Measurements from ENCODE around the gene SPATA6L. TPM values are rescaled to one million over a fixed set of nuclear protein-coding genes. Genes with fewer than 3 reads are reported as not detected.

Gene SPATA6L
- total and polyA plus RNA-seq, 9 of the 15 experiments (the other 6 are each of a cell fraction or from before 2014, with no cell fraction given): 0.03 to 1.00 (median 0.08) TPM; not detected in 4

DNA sequence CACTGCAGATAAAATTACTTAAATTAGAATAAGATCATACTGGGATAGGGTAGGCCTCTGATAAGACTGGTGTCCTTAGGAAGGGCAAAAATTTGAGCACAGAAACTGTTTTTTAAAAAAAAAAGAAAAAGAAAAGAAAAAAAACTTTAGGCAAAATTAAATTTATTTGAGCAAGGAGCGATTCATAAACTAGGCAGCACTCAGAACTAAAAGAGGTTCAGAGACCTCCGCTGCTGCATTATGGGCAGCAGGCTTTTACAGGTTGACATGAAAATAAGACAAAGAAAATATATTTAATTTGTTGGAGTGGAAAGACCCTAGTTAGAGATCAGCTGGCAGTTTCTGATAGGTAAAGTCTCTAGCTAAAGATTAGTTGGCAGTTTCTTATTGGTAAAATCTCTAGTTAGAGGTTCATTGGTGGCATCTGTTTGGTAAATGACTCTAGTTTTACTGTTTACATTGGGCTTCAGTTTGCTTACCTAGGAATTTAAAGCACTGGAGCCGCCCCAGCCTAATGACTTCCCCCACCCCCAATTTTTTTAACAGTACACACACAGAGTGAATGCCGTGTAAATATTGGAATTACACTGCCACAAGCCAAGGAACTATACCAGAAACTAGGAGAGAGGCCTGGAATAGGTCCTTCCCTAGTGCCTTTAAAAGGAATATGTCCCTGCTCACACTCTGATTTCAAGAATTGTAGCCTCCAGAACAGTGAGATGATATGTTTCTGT, 8.7 kb downstream of the SPATA6L start:
- H3K4me2 ChIP-seq (ENCODE audit: insufficient read depth, low read length): no peak overlapping the region
- no peak overlapping the region for H3K9ac ChIP-seq (ENCODE audit: insufficient read depth in 1 of 2, low read depth in 2 of 2, low read length in 2 of 2)
- H3K27me3 ChIP-seq (ENCODE audit: control insufficient read depth in 2 of 2, insufficient read depth in 2 of 2, low read length in 2 of 2): peaks cover 0 to 9% of the 10 kb centered on the region in 2 experiments; a peak in 3 of 5 replicates
- ChIA-PET CTCF (ENCODE audit: low intra/inter-chr PET ratio) (no interaction called here), POLR2A (no interaction called here)
- H3K27ac ChIP-seq (ENCODE audit: extremely low read depth, low read depth, low read length): no peak overlapping the region
- no peak overlapping the region for H2AFZ ChIP-seq (ENCODE audit: low read depth, low read length)
- DNase-seq (ENCODE audit: extremely low read depth in 1 of 4, low spot score in 3 of 4) (no peak), ATAC-seq (no peak), FAIRE-seq (no peak)
- no TSS peak for BruUV-seq (replicated peaks)
- peaks cover 0 to 5% of the 10 kb centered on the region in 2 experiments; a peak in 3 of 5 replicates for H3K4me1 ChIP-seq (replicated peaks in 1 of 2; ENCODE audit: control insufficient read depth in 2 of 2, insufficient read depth in 2 of 2, low read length in 2 of 2)
- intact Hi-C loops (cut with micrococcal nuclease): no loop called here
- no peaks in the 10 kb centered on the region for H3K36me3 ChIP-seq (ENCODE audit: control insufficient read depth, insufficient read depth, low read length)
- no peaks in the 10 kb centered on the region for H3K9me1 ChIP-seq (ENCODE audit: control insufficient read depth, insufficient read depth, low read length)
- TF ChIP-seq, protein P1, sequence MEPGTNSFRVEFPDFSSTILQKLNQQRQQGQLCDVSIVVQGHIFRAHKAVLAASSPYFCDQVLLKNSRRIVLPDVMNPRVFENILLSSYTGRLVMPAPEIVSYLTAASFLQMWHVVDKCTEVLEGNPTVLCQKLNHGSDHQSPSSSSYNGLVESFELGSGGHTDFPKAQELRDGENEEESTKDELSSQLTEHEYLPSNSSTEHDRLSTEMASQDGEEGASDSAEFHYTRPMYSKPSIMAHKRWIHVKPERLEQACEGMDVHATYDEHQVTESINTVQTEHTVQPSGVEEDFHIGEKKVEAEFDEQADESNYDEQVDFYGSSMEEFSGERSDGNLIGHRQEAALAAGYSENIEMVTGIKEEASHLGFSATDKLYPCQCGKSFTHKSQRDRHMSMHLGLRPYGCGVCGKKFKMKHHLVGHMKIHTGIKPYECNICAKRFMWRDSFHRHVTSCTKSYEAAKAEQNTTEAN (CRISPR knock-in tag; IDR thresholded peaks at IDR 0.05): no peak
- TF ChIP-seq ZFPM2 (CRISPR knock-in tag; IDR thresholded peaks at IDR 0.05): no peak
- TF ChIP-seq ZNF644 (tag; IDR thresholded peaks at IDR 0.05; ENCODE audit: low read depth): no peak
- TF ChIP-seq, protein P2, sequence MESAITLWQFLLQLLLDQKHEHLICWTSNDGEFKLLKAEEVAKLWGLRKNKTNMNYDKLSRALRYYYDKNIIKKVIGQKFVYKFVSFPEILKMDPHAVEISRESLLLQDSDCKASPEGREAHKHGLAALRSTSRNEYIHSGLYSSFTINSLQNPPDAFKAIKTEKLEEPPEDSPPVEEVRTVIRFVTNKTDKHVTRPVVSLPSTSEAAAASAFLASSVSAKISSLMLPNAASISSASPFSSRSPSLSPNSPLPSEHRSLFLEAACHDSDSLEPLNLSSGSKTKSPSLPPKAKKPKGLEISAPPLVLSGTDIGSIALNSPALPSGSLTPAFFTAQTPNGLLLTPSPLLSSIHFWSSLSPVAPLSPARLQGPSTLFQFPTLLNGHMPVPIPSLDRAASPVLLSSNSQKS (CRISPR knock-in tag; IDR thresholded peaks at IDR 0.05): no peak
- TF ChIP-seq, protein P3, sequence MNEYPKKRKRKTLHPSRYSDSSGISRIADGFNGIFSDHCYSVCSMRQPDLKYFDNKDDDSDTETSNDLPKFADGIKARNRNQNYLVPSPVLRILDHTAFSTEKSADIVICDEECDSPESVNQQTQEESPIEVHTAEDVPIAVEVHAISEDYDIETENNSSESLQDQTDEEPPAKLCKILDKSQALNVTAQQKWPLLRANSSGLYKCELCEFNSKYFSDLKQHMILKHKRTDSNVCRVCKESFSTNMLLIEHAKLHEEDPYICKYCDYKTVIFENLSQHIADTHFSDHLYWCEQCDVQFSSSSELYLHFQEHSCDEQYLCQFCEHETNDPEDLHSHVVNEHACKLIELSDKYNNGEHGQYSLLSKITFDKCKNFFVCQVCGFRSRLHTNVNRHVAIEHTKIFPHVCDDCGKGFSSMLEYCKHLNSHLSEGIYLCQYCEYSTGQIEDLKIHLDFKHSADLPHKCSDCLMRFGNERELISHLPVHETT (CRISPR knock-in tag; conservative IDR thresholded peaks at IDR 0.05 in 1 of 2, IDR thresholded peaks at IDR 0.05 in 1 of 2): no peak
- TF ChIP-seq GTF2E2 (tag; IDR thresholded peaks at IDR 0.05): no peak
- no peak for TF ChIP-seq CHD4 (IDR thresholded peaks at IDR 0.05; ENCODE audit: insufficient read depth, insufficient replicate concordance, low read depth, low read length, poor library complexity, severe bottlenecking)
- TF ChIP-seq ZNF121 (CRISPR knock-in tag; conservative IDR thresholded peaks at IDR 0.05): no peak
- no peak for TF ChIP-seq ZNF79 (CRISPR knock-in tag; IDR thresholded peaks at IDR 0.05; ENCODE audit: low read depth)
- TF ChIP-seq, protein P4, sequence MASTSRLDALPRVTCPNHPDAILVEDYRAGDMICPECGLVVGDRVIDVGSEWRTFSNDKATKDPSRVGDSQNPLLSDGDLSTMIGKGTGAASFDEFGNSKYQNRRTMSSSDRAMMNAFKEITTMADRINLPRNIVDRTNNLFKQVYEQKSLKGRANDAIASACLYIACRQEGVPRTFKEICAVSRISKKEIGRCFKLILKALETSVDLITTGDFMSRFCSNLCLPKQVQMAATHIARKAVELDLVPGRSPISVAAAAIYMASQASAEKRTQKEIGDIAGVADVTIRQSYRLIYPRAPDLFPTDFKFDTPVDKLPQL (IDR thresholded peaks at IDR 0.05; ENCODE audit: extremely low read depth, insufficient read length): no peak
- no peak for TF ChIP-seq CC2D1A (IDR thresholded peaks at IDR 0.05)
- no peak for TF ChIP-seq TCF7L2 (IDR thresholded peaks at IDR 0.05; ENCODE audit: low read depth, low read length)
- no peak for TF ChIP-seq ASH1L (IDR thresholded peaks at IDR 0.05; ENCODE audit: borderline replicate concordance, low read depth, partially characterized antibody)
- no peak for TF ChIP-seq CHD2 (IDR thresholded peaks at IDR 0.05; ENCODE audit: low read depth, low read length)
- TF ChIP-seq ZNF253 (CRISPR knock-in tag; conservative IDR thresholded peaks at IDR 0.05): no peak
- no peak for TF ChIP-seq E2F3 (CRISPR knock-in tag; IDR thresholded peaks at IDR 0.05)
- TF ChIP-seq DDX20 (tag; IDR thresholded peaks at IDR 0.05; ENCODE audit: low read depth): no peak
- no peak for TF ChIP-seq MEIS2 (IDR thresholded peaks at IDR 0.05; ENCODE audit: partially characterized antibody)
- TF ChIP-seq TRIM28 (IDR thresholded peaks at IDR 0.05): no peak
- in situ Hi-C loops (cut with MboI): no loop called here
- no peaks in the 10 kb centered on the region for H4K20me1 ChIP-seq (replicated peaks; ENCODE audit: control insufficient read depth, insufficient read depth, low read length)
- peaks cover 3% of the 10 kb centered on the region; the same call in 2 of the 3 replicates for H3K79me2 ChIP-seq (ENCODE audit: control insufficient read depth, insufficient read depth, low read length)
- 36% methylated on average over 4 of the region's 4 CpGs for WGBS (ENCODE audit: insufficient coverage, low coverage, missing lambda C conversion rate)
- H3K9me3 ChIP-seq (replicated peaks; ENCODE audit: control insufficient read depth, insufficient read depth, low read depth, low read length): no peaks in the 10 kb centered on the region
- no peak overlapping the region for H3K4me3 ChIP-seq

All from K562 (cell line).